D721Med (cell line): Measurements from ENCODE around the gene ATP6V1A.
A peak's percentile ranks its signal among the peaks of the same experiment; 100 is the strongest.

Experiments
- DNase-seq: peaks from one replicate; pipeline ENCODE4 v3.0.0; 2011; ENCODE audit warnings: low spot score; ENCODE audit not compliant: insufficient read length
- FAIRE-seq: peaks from 2 replicates; lab custom pipeline; 2011; peaks lifted over from hg19 to GRCh38; lab: Jason Lieb, UNC
- CTCF ChIP-seq: IDR thresholded peaks from 2 replicates; pipeline ENCODE4 v1.5.1; 2012; ENCODE audit warnings: mild to moderate bottlenecking, control low read depth; ENCODE audit not compliant: insufficient read depth; ENCODE audit errors: missing control alignments

Gene ATP6V1A

GRCh38 chr3:113746548-113747282 is at the start of gene ATP6V1A:
Gene ATP6V1A, plus strand, starts transcription at chr3:113747035. Its CDS starts 31,719 bp downstream, at chr3:113778754.
- FAIRE-seq = peak; percentile 70
- TF ChIP-seq CTCF = no peak

GRCh38 chr3:113697500-113698090 is 49.2 kb upstream of the ATP6V1A start:
- no peak for TF ChIP-seq CTCF
- no peak for FAIRE-seq
- DNase-seq = no peak

More at GRCh38 chr3:113746548-113747282, at the start of gene ATP6V1A:
- no peak for DNase-seq

- no peak for DNase-seq
- no peak for TF ChIP-seq CTCF
- no peak for FAIRE-seq
Measured at GRCh38 chr3:113698213-113698742, 48.6 kb upstream of the ATP6V1A start.

- DNase-seq (no peak), FAIRE-seq (no peak)
- no peak for TF ChIP-seq CTCF
Measured at GRCh38 chr3:113698956-113699355, 47.9 kb upstream of the ATP6V1A start.

- DNase-seq (no peak), FAIRE-seq (no peak)
- TF ChIP-seq CTCF = no peak
Measured at GRCh38 chr3:113707835-113708234, 39.0 kb upstream of the ATP6V1A start.

- DNase-seq = no peak
- peak; percentile 72 for FAIRE-seq
- TF ChIP-seq CTCF = no peak
Measured at GRCh38 chr3:113712129-113712528, 34.7 kb upstream of the ATP6V1A start.

GRCh38 chr3:113714702-113715101 is 32.1 kb upstream of the ATP6V1A start:
- DNase-seq = no peak
- no peak for TF ChIP-seq CTCF
- no peak for FAIRE-seq
